ENCODE measurements around the gene DOK5. TPM values are rescaled to one million over a fixed set of nuclear protein-coding genes. Genes with fewer than 3 reads are reported as not detected.

DOK5 gene
- total and polyA plus RNA-seq, 10 of the 15 experiments (the other 5 are each of a cell fraction or from before 2014, with no cell fraction given): 0.03 TPM; not detected in 9

GRCh38 chr20:54661265-54661664 is 185.9 kb downstream of the DOK5 start:
- H3K4me2 ChIP-seq (ENCODE audit: control insufficient read depth, insufficient read depth): no peak overlapping the region
- ChIA-PET POLR2A (no interaction called here), RAD21 (ENCODE audit: unreplicated experiment) (no interaction called here), SMC1A (ENCODE audit: uncharacterized antibody, unreplicated experiment) (no interaction called here), CTCF (no interaction called here)
- no peaks in the 10 kb centered on the region for H3K36me3 ChIP-seq (ENCODE audit: control insufficient read depth in 2 of 2, insufficient read depth in 2 of 2, low read length in 1 of 2)
- WGBS (ENCODE audit: insufficient coverage, insufficient replicate concordance, low lambda C conversion rate, missing lambda C conversion rate): 13% methylated on average over 3 of the region's 3 CpGs
- no peak for TF ChIP-seq ZNF384 (IDR thresholded peaks at IDR 0.05; ENCODE audit: borderline replicate concordance, low read depth, low read length)
- no peak for TF ChIP-seq STAT1 (conservative IDR thresholded peaks at IDR 0.05)
- no peak for TF ChIP-seq MTA2 (IDR thresholded peaks at IDR 0.05; ENCODE audit: low read depth)
- TF ChIP-seq, protein P1, sequence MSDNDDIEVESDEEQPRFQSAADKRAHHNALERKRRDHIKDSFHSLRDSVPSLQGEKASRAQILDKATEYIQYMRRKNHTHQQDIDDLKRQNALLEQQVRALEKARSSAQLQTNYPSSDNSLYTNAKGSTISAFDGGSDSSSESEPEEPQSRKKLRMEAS (IDR thresholded peaks at IDR 0.05; ENCODE audit: low read depth, low read length): no peak
- TF ChIP-seq TCF3 (IDR thresholded peaks at IDR 0.05; ENCODE audit: borderline replicate concordance, insufficient read depth, low read depth, low read length): no peak
- no peak for TF ChIP-seq POU2F2 (IDR thresholded peaks at IDR 0.05; ENCODE audit: borderline replicate concordance, low read depth, low read length)
- TF ChIP-seq JUND (IDR thresholded peaks at IDR 0.05; ENCODE audit: low read depth, low read length): no peak
- TF ChIP-seq NKRF (conservative IDR thresholded peaks at IDR 0.05): no peak
- TF ChIP-seq, protein P2, sequence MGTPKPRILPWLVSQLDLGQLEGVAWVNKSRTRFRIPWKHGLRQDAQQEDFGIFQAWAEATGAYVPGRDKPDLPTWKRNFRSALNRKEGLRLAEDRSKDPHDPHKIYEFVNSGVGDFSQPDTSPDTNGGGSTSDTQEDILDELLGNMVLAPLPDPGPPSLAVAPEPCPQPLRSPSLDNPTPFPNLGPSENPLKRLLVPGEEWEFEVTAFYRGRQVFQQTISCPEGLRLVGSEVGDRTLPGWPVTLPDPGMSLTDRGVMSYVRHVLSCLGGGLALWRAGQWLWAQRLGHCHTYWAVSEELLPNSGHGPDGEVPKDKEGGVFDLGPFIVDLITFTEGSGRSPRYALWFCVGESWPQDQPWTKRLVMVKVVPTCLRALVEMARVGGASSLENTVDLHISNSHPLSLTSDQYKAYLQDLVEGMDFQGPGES (IDR thresholded peaks at IDR 0.05): no peak
- no peak for TF ChIP-seq BHLHE40 (IDR thresholded peaks at IDR 0.05; ENCODE audit: borderline replicate concordance in 1 of 2, low read depth in 2 of 2, low read length in 1 of 2)
- TF ChIP-seq MYC (IDR thresholded peaks at IDR 0.05; ENCODE audit: insufficient read depth, insufficient read length, insufficient replicate concordance, low read length, severe bottlenecking): no peak
- TF ChIP-seq KDM1A (IDR thresholded peaks at IDR 0.05; ENCODE audit: borderline replicate concordance): no peak
- TF ChIP-seq RFX5 (IDR thresholded peaks at IDR 0.05; ENCODE audit: low read depth, low read length): no peak
- TF ChIP-seq RAD21 (IDR thresholded peaks at IDR 0.05; ENCODE audit: insufficient read depth, low read depth, low read length): no peak
- TF ChIP-seq CEBPB (IDR thresholded peaks at IDR 0.05; ENCODE audit: borderline replicate concordance in 1 of 2, low read depth in 2 of 2, low read length in 2 of 2): no peak
- TF ChIP-seq GABPA (IDR thresholded peaks at IDR 0.05; ENCODE audit: low read depth): no peak
- TF ChIP-seq ETV6 (conservative IDR thresholded peaks at IDR 0.05 in 1 of 2, IDR thresholded peaks at IDR 0.05 in 1 of 2; ENCODE audit: borderline replicate concordance in 1 of 2, low read depth in 1 of 2): no peak
- no peak for TF ChIP-seq IKZF2 (IDR thresholded peaks at IDR 0.05)
- no peak for TF ChIP-seq ZNF217 (IDR thresholded peaks at IDR 0.05)
- TF ChIP-seq HDAC6 (IDR thresholded peaks at IDR 0.05; ENCODE audit: unreplicated experiment): no peak
- H3K27me3 ChIP-seq (replicated peaks in 1 of 2; ENCODE audit: control insufficient read depth in 2 of 2, insufficient read depth in 2 of 2, low read length in 1 of 2): no peaks in the 10 kb centered on the region
- no peaks in the 10 kb centered on the region for H3K79me2 ChIP-seq (ENCODE audit: control insufficient read depth, insufficient read depth, low read length)
- no peak overlapping the region for H3K27ac ChIP-seq (ENCODE audit: control insufficient read depth, insufficient read depth)
- H3K4me1 ChIP-seq (ENCODE audit: control insufficient read depth, insufficient read depth, low read length): no peaks in the 10 kb centered on the region
- in situ Hi-C loops (cut with MboI): no loop called here
- H3K4me3 ChIP-seq: no peak overlapping the region
- FAIRE-seq: no peak
- no peak for DNase-seq (ENCODE audit: low read depth, low spot score)
- no peaks in the 10 kb centered on the region for H3K9me3 ChIP-seq (replicated peaks; ENCODE audit: control insufficient read depth, insufficient read depth, low read length)
- no peak for ATAC-seq
- intact Hi-C loops (cut with micrococcal nuclease; ENCODE audit: unreplicated experiment): loop anchor here (10.0 kb wide), 1 partner anchor 324 kb away; no protein-coding TSS in a partner anchor
- H3K9ac ChIP-seq (ENCODE audit: control insufficient read depth, insufficient read depth, low read length): no peak overlapping the region
- BruUV-seq (replicated peaks): no TSS peak
- H2AFZ ChIP-seq (ENCODE audit: control insufficient read depth, low read depth, low read length): no peak overlapping the region
- no peaks in the 10 kb centered on the region for H4K20me1 ChIP-seq (ENCODE audit: control insufficient read depth, insufficient read depth)
